Thoracic aorta (tissue), 2 donors: ENCODE data around the gene TEX35. TPM values are rescaled to one million over a fixed set of nuclear protein-coding genes. Genes with fewer than 3 reads are reported as not detected.

Source experiments
- ATAC-seq: fragments of 150-250 bp; one replicate; pipeline ENCODE4 v1.8.0; 2017; ENCODE audit warnings: low read depth; ENCODE audit not compliant: insufficient number of reproducible peaks, low FRiP score
- DNase-seq: peaks from one replicate; pipeline ENCODE4 v3.0.0-alpha.2; 2020; ENCODE audit warnings: low spot score
- H3K27ac ChIP-seq, 2 donors: fragments of 200-600 bp; sonication (generic); 1 replicate in 1 of 2; 2 replicates in 1 of 2; pipeline ENCODE4 v1.5.1; 2016; ENCODE audit warnings: mild to moderate bottlenecking in 2 of 2, moderate library complexity in 2 of 2
- H3K27me3 ChIP-seq: fragments of 200-600 bp; sonication (generic); replicated peaks from 2 replicates; pipeline ENCODE4 v1.6.0; 2016; ENCODE audit warnings: mild to moderate bottlenecking; ENCODE audit not compliant: insufficient read depth
- H3K36me3 ChIP-seq: fragments of 200-600 bp; sonication (generic); one replicate; pipeline ENCODE4 v1.5.1; 2016
- H3K4me1 ChIP-seq, 2 donors: fragments of 200-600 bp; sonication (generic); 1 replicate in 1 of 2; 2 replicates in 1 of 2; pipeline versions ENCODE4 v1.5.1 to v1.6.0; 2016; ENCODE audit warnings: low read depth in 2 of 2, mild to moderate bottlenecking in 1 of 2; ENCODE audit not compliant: control insufficient read depth in 1 of 2
- H3K4me3 ChIP-seq: fragments of 200-600 bp; sonication (generic); 2 replicates; pipeline ENCODE4 v1.5.1; 2016; ENCODE audit warnings: mild to moderate bottlenecking
- H3K9me3 ChIP-seq: fragments of 200-600 bp; sonication (generic); 2 replicates; pipeline ENCODE4 v1.5.1; 2016
- total RNA-seq, 2 donors: library from RNA; depleted of rRNA; stranded (reverse); fragments of >200 nt; gene quantifications; one replicate each; pipeline versions ENCODE4 v1.1.0 to v1.2.3, GENCODE V29; 2016
- TF ChIP-seq, protein P1 (sequence below): fragments of 200-600 bp; sonication (generic); IDR thresholded peaks from one replicate; pipeline ENCODE4 v1.5.1; 2019; ENCODE audit warnings: antibody characterized with exemption

Gene TEX35
- total RNA-seq, 2 donors from 2014 or later, result not detected

DNA sequence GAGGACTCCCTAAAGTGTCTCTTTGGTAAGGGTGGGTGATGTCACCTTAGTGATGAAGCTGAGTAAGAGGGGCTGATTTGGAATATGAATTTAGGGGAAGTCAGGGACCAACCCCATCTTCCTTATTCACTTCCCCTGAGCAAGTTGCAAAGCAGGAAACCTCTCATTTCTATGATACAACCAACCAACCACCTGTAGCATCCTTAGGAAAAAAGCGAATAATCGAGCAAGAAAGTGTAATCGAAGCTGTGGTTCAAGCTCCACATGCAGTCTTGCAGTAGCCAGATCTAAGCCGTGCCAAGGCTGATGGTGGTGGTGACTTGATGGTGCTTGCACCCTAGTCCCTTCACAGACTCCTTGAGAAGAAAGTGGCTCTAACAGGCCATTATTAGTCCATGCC lies 3.2 kb downstream of the TEX35 start:
- DNase-seq, result no peak
- Histone ChIP-seq H3K4me1 (no peaks in the 10 kb centered on the region), H3K27ac (no peak overlapping the region), H3K4me3 (no peak overlapping the region), H3K9me3 (no peaks in the 10 kb centered on the region), H3K27me3 (no peaks in the 10 kb centered on the region), H3K36me3 (no peaks in the 10 kb centered on the region)
- TF ChIP-seq, protein P1, sequence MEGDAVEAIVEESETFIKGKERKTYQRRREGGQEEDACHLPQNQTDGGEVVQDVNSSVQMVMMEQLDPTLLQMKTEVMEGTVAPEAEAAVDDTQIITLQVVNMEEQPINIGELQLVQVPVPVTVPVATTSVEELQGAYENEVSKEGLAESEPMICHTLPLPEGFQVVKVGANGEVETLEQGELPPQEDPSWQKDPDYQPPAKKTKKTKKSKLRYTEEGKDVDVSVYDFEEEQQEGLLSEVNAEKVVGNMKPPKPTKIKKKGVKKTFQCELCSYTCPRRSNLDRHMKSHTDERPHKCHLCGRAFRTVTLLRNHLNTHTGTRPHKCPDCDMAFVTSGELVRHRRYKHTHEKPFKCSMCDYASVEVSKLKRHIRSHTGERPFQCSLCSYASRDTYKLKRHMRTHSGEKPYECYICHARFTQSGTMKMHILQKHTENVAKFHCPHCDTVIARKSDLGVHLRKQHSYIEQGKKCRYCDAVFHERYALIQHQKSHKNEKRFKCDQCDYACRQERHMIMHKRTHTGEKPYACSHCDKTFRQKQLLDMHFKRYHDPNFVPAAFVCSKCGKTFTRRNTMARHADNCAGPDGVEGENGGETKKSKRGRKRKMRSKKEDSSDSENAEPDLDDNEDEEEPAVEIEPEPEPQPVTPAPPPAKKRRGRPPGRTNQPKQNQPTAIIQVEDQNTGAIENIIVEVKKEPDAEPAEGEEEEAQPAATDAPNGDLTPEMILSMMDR, result no peak
- no peak for ATAC-seq

DNA sequence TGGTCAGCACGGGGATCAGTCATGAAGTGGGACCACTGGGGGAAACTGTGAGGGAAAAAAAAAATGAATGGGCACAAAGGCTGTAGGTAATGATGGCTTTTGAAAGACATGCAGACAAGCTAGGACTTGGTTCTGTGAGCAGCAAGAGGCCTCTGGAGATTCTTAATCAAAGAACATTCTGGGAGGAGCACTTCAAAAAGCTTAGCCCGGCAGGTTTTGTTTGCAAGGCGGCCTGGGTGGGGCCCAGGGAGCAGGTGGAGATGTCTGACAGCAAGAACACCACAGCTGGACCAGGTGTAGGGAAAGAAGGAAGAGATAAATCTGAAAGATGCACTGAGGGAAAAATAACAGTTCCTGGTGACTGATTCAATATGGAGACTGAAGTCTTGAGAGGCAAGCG lies 6.0 kb downstream of the TEX35 start:
- Histone ChIP-seq H3K27me3 (no peaks in the 10 kb centered on the region), H3K36me3 (no peaks in the 10 kb centered on the region), H3K27ac (no peak overlapping the region), H3K9me3 (no peaks in the 10 kb centered on the region), H3K4me3 (no peak overlapping the region), H3K4me1 (no peaks in the 10 kb centered on the region)
- DNase-seq, result no peak
- TF ChIP-seq, protein P1, result no peak
- ATAC-seq, result no peak

DNA sequence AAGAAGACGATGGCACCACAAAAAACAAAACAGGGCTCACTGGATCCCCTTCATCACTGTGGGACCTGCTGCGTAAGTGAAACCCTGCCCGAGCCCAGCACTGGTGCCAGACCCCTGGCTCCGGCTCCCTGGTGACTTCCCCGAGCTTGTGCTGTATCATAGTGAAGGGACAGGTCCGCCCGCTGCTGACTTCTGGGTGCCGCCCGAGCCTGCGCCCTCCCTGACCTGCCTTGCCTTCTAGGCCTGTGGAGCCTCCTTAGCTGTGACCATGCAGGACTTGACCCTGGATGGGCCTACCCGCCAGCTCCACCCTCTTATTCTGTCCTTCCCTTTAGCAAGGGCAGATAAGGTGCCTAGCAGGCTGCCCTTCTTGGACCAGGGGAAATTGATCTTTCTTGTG lies 7.9 kb downstream of the TEX35 start:
- ATAC-seq, result no peak
- Histone ChIP-seq H3K36me3 (no peaks in the 10 kb centered on the region), H3K27me3 (no peaks in the 10 kb centered on the region), H3K9me3 (no peaks in the 10 kb centered on the region), H3K27ac (no peak overlapping the region), H3K4me1 (no peaks in the 10 kb centered on the region), H3K4me3 (no peak overlapping the region)
- no peak for DNase-seq
- TF ChIP-seq, protein P1, result no peak

DNA sequence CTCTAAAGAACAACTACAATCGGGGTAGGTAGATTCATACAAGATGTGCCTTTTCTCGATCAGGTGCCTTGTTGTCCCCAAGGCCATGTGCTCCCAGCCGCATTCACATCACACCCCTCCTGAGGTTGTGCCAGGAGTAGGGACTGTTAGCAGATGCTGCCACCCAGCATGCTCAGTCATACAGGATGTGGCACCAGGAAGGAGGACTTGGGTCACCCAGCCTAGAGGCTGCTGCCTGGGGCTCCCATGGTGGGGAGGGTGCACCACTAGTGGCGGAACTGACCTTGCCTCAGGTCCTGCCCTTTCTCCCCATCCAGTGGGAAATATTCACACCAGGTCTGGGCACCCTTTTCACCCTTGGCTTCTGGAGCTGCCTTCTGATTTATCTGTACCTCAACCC lies 8.3 kb downstream of the TEX35 start:
- Histone ChIP-seq H3K27me3 (no peaks in the 10 kb centered on the region), H3K27ac (no peak overlapping the region), H3K4me1 (no peaks in the 10 kb centered on the region), H3K36me3 (no peaks in the 10 kb centered on the region), H3K4me3 (no peak overlapping the region), H3K9me3 (no peaks in the 10 kb centered on the region)
- no peak for DNase-seq
- no peak for ATAC-seq
- TF ChIP-seq, protein P1, result no peak

DNA sequence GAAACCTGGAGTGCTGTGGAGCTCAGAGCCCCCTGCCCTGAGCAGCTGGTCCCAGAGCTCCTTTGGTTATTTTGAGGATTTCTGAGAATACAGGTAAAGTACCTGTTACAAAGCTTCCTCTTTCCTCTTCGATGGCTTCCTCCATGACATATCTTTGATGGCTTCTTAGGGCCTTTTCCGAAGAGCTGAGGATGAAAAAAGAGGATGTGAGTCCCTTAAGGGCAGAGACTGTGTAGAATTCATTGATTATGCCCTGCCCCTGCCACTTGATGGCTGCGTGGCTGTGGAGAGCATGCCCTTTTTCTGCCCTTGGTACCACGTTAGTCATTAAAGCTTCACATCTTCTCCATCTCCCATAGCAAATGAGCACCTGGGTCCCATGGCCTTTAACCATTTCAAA lies 14.2 kb downstream of the TEX35 start:
- Histone ChIP-seq H3K4me3 (no peak overlapping the region), H3K9me3 (no peaks in the 10 kb centered on the region), H3K36me3 (no peaks in the 10 kb centered on the region), H3K4me1 (peaks cover 0 to 3% of the 10 kb centered on the region in 2 donors), H3K27me3 (no peaks in the 10 kb centered on the region), H3K27ac (no peak overlapping the region)
- TF ChIP-seq, protein P1, result no peak
- DNase-seq (no peak), ATAC-seq (no peak)
